ENCODE results near the gene BBX.

DNA sequence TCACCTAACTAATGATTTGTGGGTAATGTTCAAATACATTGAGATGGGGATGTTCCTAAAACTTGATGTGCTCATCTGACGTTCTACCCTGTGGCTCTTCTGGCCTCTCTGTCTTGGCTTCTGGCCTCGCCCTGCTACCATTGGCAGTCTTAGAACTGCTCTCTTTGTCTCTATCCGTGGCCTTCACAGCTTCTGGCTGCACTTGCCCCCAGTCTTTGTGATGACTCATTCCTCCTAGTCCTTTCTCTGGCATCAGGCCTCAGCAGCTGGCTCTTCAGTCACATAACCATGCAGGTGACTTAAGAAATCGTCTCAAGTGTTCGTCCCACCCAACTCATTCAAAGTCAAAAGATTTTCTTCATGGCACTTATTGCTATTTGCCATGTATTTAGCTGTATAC, 188.1 kb downstream of the BBX start:
- TF ChIP-seq, protein P1, sequence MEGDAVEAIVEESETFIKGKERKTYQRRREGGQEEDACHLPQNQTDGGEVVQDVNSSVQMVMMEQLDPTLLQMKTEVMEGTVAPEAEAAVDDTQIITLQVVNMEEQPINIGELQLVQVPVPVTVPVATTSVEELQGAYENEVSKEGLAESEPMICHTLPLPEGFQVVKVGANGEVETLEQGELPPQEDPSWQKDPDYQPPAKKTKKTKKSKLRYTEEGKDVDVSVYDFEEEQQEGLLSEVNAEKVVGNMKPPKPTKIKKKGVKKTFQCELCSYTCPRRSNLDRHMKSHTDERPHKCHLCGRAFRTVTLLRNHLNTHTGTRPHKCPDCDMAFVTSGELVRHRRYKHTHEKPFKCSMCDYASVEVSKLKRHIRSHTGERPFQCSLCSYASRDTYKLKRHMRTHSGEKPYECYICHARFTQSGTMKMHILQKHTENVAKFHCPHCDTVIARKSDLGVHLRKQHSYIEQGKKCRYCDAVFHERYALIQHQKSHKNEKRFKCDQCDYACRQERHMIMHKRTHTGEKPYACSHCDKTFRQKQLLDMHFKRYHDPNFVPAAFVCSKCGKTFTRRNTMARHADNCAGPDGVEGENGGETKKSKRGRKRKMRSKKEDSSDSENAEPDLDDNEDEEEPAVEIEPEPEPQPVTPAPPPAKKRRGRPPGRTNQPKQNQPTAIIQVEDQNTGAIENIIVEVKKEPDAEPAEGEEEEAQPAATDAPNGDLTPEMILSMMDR (IDR thresholded peaks at IDR 0.05; ENCODE audit: insufficient read depth, low read length) = no peak
- TF ChIP-seq POLR2AphosphoS5 (IDR thresholded peaks at IDR 0.05; ENCODE audit: low read depth) (no peak), GABPA (IDR thresholded peaks at IDR 0.05; ENCODE audit: low read depth) (no peak), SPI1 (IDR thresholded peaks at IDR 0.05; ENCODE audit: borderline replicate concordance, low read depth) (no peak)
- TF ChIP-seq, protein P2, sequence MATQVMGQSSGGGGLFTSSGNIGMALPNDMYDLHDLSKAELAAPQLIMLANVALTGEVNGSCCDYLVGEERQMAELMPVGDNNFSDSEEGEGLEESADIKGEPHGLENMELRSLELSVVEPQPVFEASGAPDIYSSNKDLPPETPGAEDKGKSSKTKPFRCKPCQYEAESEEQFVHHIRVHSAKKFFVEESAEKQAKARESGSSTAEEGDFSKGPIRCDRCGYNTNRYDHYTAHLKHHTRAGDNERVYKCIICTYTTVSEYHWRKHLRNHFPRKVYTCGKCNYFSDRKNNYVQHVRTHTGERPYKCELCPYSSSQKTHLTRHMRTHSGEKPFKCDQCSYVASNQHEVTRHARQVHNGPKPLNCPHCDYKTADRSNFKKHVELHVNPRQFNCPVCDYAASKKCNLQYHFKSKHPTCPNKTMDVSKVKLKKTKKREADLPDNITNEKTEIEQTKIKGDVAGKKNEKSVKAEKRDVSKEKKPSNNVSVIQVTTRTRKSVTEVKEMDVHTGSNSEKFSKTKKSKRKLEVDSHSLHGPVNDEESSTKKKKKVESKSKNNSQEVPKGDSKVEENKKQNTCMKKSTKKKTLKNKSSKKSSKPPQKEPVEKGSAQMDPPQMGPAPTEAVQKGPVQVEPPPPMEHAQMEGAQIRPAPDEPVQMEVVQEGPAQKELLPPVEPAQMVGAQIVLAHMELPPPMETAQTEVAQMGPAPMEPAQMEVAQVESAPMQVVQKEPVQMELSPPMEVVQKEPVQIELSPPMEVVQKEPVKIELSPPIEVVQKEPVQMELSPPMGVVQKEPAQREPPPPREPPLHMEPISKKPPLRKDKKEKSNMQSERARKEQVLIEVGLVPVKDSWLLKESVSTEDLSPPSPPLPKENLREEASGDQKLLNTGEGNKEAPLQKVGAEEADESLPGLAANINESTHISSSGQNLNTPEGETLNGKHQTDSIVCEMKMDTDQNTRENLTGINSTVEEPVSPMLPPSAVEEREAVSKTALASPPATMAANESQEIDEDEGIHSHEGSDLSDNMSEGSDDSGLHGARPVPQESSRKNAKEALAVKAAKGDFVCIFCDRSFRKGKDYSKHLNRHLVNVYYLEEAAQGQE (IDR thresholded peaks at IDR 0.05; ENCODE audit: insufficient replicate concordance, low read depth) = no peak
